ENCODE results near the gene MAP9.

DNA sequence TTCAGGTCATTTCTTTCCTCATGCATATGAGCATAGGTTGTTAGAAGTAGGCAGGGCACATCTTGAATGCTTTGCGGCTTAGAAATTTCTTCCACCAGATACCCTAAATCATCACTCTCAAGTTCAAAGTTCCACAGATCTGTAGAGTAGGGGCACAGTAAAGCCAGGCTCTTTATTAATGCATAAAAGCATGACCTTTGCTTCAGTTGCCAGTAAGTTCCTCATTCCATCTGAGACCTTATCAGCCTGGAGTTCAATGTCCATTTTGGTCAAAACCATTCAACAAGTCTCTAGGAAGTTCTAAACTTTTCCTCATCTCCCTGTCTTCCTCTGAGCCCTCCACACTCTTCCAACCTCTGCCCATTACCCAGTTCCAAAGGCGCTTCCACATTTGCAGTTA, 77.7 kb downstream of the MAP9 start:
- TF ChIP-seq, protein P1, sequence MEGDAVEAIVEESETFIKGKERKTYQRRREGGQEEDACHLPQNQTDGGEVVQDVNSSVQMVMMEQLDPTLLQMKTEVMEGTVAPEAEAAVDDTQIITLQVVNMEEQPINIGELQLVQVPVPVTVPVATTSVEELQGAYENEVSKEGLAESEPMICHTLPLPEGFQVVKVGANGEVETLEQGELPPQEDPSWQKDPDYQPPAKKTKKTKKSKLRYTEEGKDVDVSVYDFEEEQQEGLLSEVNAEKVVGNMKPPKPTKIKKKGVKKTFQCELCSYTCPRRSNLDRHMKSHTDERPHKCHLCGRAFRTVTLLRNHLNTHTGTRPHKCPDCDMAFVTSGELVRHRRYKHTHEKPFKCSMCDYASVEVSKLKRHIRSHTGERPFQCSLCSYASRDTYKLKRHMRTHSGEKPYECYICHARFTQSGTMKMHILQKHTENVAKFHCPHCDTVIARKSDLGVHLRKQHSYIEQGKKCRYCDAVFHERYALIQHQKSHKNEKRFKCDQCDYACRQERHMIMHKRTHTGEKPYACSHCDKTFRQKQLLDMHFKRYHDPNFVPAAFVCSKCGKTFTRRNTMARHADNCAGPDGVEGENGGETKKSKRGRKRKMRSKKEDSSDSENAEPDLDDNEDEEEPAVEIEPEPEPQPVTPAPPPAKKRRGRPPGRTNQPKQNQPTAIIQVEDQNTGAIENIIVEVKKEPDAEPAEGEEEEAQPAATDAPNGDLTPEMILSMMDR (IDR thresholded peaks at IDR 0.05): no peak
- no peak for TF ChIP-seq POLR2A (IDR thresholded peaks at IDR 0.05)
